MM.1S (cell line): ENCODE results near the gene CDYL2.

Source experiments
- DNase-seq: peaks from one replicate; pipeline ENCODE4 v3.0.0-alpha.2; 2015
- H2AFZ ChIP-seq: fragments of 300-600 bp; sonication (generic); 2 replicates; pipeline ENCODE4 v1.6.0; 2016; ENCODE audit warnings: antibody characterized with exemption, low read length
- H3F3A ChIP-seq: fragments of 300-600 bp; sonication (generic); 2 replicates; pipeline ENCODE4 v1.6.1; 2016; ENCODE audit warnings: mild to moderate bottlenecking, antibody characterized with exemption, low read length, moderate library complexity, mixed read lengths; ENCODE audit not compliant: insufficient read depth
- H3K27ac ChIP-seq: fragments of 300-600 bp; sonication (generic); 2 replicates; pipeline ENCODE4 v1.5.1; 2016; ENCODE audit warnings: mild to moderate bottlenecking, low read length
- H3K27me3 ChIP-seq: fragments of 300-600 bp; sonication (generic); replicated peaks from 2 replicates; pipeline ENCODE4 v1.6.0; 2016; ENCODE audit warnings: low read length; ENCODE audit not compliant: insufficient read depth
- H3K36me3 ChIP-seq: fragments of 300-600 bp; sonication (generic); replicated peaks from 2 replicates; pipeline ENCODE4 v1.6.1; 2016; ENCODE audit warnings: mild to moderate bottlenecking, low read length, mixed read lengths; ENCODE audit not compliant: insufficient read depth
- H3K4me1 ChIP-seq: fragments of 300-600 bp; sonication (generic); 2 replicates; pipeline ENCODE4 v1.6.1; 2016; ENCODE audit warnings: low read length, mixed read lengths
- H3K4me2 ChIP-seq: fragments of 300-600 bp; sonication (generic); 2 replicates; pipeline ENCODE4 v1.6.0; 2016; ENCODE audit warnings: low read depth, low read length
- H3K4me3 ChIP-seq: fragments of 300-600 bp; sonication (generic); 2 replicates; pipeline ENCODE4 v1.5.1; 2016; ENCODE audit warnings: low read length, mixed read lengths
- H3K79me2 ChIP-seq: fragments of 300-600 bp; sonication (generic); 2 replicates; pipeline ENCODE4 v1.6.1; 2016; ENCODE audit warnings: mixed run types, low read length, mixed read lengths
- H3K9ac ChIP-seq: fragments of 300-600 bp; sonication (generic); 2 replicates; pipeline ENCODE4 v1.6.1; 2016; ENCODE audit warnings: low read length, mixed read lengths
- H3K9me2 ChIP-seq: fragments of 300-600 bp; sonication (generic); replicated peaks from 2 replicates; pipeline ENCODE4 v1.6.1; 2016; ENCODE audit warnings: mild to moderate bottlenecking, low read length, mixed read lengths; ENCODE audit not compliant: insufficient read depth
- H3K9me3 ChIP-seq: fragments of 300-600 bp; sonication (generic); replicated peaks from 2 replicates; pipeline ENCODE4 v1.6.1; 2016; ENCODE audit warnings: mild to moderate bottlenecking, low read length, mixed read lengths; ENCODE audit not compliant: insufficient read depth
- H4K20me1 ChIP-seq: fragments of 300-600 bp; sonication (generic); 2 replicates; pipeline ENCODE4 v1.6.1; 2016; ENCODE audit warnings: mild to moderate bottlenecking, low read length, moderate library complexity, mixed read lengths; ENCODE audit not compliant: insufficient read depth
- EZH2 ChIP-seq: fragments of 300-600 bp; sonication (generic); optimal IDR thresholded peaks from 2 replicates; pipeline ENCODE3; 2017; ENCODE audit warnings: low read depth, mild to moderate bottlenecking, antibody characterized with exemption, low read length, mixed read lengths
- EZH2phosphoT487 ChIP-seq: fragments of 300-600 bp; sonication (generic); IDR thresholded peaks from 2 replicates; pipeline ENCODE4 v1.6.1; 2018; ENCODE audit warnings: antibody characterized with exemption, low read length
- TF ChIP-seq, protein P1 (sequence below): fragments of 300-600 bp; sonication (generic); IDR thresholded peaks from 2 replicates; pipeline ENCODE4 v1.5.1; 2016; ENCODE audit warnings: antibody characterized with exemption, low read length, mixed read lengths

CDYL2 gene

DNA sequence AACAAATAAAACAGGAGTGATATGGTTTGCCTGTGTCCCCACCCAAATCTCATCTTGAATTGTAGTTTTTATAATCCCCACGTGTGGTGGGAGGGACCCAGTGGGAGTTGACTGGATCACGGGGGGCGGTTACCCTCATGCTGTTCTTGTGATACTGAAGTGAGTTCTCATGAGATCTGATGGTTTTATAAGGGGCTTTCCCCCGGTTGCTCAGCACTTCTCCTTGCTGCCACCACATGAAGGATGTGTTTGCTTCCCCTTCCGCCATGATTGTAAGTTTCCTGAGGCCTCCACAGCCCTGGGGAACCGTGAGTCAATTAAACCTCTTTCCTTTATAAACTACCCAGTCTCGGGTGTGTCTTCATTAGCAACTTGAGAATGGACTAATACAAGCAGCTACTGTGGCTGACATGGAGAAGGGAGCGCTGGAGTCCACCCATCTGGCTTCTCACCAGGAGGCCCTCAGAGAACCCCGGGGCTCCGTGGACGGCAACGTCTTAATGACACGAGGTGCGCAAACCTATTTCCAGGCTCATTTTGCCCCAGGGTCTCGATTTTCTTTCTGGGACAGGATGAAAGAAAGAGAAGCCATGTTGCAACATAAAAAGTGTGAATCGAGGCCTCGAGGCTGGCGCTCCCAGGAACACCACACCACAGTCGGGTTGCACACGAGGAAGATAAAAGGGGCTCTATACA lies 134.1 kb downstream of the CDYL2 start:
- Histone ChIP-seq H3F3A (no peaks in the 10 kb centered on the region), H3K79me2 (no peaks in the 10 kb centered on the region), H3K27me3 (no peaks in the 10 kb centered on the region), H3K9ac (no peak overlapping the region), H2AFZ (no peak overlapping the region), H3K36me3 (no peaks in the 10 kb centered on the region), H3K9me2 (no peaks in the 10 kb centered on the region), H3K9me3 (no peaks in the 10 kb centered on the region), H3K4me2 (no peak overlapping the region), H3K27ac (no peak overlapping the region), H4K20me1 (no peaks in the 10 kb centered on the region), H3K4me3 (no peak overlapping the region), H3K4me1 (no peaks in the 10 kb centered on the region)
- no peak for DNase-seq
- TF ChIP-seq EZH2, result no peak
- TF ChIP-seq EZH2phosphoT487, result no peak
- TF ChIP-seq, protein P1, sequence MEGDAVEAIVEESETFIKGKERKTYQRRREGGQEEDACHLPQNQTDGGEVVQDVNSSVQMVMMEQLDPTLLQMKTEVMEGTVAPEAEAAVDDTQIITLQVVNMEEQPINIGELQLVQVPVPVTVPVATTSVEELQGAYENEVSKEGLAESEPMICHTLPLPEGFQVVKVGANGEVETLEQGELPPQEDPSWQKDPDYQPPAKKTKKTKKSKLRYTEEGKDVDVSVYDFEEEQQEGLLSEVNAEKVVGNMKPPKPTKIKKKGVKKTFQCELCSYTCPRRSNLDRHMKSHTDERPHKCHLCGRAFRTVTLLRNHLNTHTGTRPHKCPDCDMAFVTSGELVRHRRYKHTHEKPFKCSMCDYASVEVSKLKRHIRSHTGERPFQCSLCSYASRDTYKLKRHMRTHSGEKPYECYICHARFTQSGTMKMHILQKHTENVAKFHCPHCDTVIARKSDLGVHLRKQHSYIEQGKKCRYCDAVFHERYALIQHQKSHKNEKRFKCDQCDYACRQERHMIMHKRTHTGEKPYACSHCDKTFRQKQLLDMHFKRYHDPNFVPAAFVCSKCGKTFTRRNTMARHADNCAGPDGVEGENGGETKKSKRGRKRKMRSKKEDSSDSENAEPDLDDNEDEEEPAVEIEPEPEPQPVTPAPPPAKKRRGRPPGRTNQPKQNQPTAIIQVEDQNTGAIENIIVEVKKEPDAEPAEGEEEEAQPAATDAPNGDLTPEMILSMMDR, result no peak

DNA sequence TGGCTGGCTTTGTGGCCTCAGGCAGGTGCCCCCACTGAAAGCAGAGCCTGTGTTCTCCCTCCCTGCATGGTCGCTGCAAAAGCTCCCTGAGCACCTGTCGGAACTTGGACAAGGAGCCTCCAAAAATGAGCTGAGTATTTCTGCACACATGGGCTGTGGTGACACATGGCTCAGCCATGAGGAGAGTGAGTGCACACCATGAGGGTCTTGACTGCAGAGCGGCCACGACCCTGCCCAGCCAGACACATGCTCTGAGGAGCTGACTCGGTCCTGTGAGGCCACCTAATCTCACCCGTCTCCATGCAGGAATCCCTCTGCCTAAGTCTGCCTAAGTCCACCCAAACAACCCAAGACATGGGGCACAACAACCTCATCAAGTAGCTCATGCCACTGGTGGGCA lies 134.7 kb downstream of the CDYL2 start:
- no peak overlapping the region for H2AFZ ChIP-seq
- no peak for DNase-seq
- no peak overlapping the region for H3K4me3 ChIP-seq
- TF ChIP-seq, protein P1, result no peak
- TF ChIP-seq EZH2, result no peak
- TF ChIP-seq EZH2phosphoT487, result no peak
- no peaks in the 10 kb centered on the region for H3F3A ChIP-seq
- no peaks in the 10 kb centered on the region for H3K27me3 ChIP-seq
- H3K9ac ChIP-seq, result no peak overlapping the region
- H3K27ac ChIP-seq, result no peak overlapping the region
- no peaks in the 10 kb centered on the region for H3K79me2 ChIP-seq
- no peak overlapping the region for H3K4me2 ChIP-seq
- no peaks in the 10 kb centered on the region for H3K4me1 ChIP-seq
- H3K9me2 ChIP-seq, result no peaks in the 10 kb centered on the region
- no peaks in the 10 kb centered on the region for H3K36me3 ChIP-seq
- no peaks in the 10 kb centered on the region for H4K20me1 ChIP-seq
- H3K9me3 ChIP-seq, result no peaks in the 10 kb centered on the region

DNA sequence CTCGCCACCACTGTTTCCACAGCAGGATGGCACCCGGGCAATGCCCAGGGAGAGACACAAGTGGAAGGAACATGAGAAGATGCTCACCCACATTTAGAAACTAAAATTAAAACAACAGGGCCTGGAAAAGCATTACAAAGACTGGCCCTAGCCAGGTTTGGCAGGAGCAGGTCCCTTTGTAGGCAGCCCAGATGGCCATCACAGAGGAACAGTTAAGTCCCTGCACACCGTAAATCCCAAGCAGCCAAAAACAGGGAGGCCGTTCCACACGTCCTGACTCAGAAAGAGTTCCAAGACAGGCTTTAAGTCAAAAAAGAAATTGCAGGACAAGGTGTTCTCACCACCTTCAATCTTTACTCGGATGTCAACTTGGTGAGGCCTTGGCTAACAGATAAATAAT lies 136.5 kb downstream of the CDYL2 start:
- no peaks in the 10 kb centered on the region for H4K20me1 ChIP-seq
- no peak overlapping the region for H3K27ac ChIP-seq
- H3F3A ChIP-seq, result no peaks in the 10 kb centered on the region
- no peaks in the 10 kb centered on the region for H3K9me2 ChIP-seq
- no peak for DNase-seq
- no peaks in the 10 kb centered on the region for H3K36me3 ChIP-seq
- no peaks in the 10 kb centered on the region for H3K27me3 ChIP-seq
- H3K9me3 ChIP-seq, result no peaks in the 10 kb centered on the region
- H3K4me1 ChIP-seq, result no peaks in the 10 kb centered on the region
- TF ChIP-seq EZH2 (no peak), EZH2phosphoT487 (no peak)
- TF ChIP-seq, protein P1, result no peak
- no peaks in the 10 kb centered on the region for H3K79me2 ChIP-seq
- no peak overlapping the region for H2AFZ ChIP-seq
- H3K4me3 ChIP-seq, result no peak overlapping the region
- H3K9ac ChIP-seq, result no peak overlapping the region
- no peak overlapping the region for H3K4me2 ChIP-seq
